ENCODE results near the gene ROBO1. TPM values are rescaled to one million over a fixed set of nuclear protein-coding genes. Genes with fewer than 3 reads are reported as not detected.

Gene ROBO1
- total and polyA plus RNA-seq, 4 donors: 68.8 to 181 (median 106) TPM

DNA sequence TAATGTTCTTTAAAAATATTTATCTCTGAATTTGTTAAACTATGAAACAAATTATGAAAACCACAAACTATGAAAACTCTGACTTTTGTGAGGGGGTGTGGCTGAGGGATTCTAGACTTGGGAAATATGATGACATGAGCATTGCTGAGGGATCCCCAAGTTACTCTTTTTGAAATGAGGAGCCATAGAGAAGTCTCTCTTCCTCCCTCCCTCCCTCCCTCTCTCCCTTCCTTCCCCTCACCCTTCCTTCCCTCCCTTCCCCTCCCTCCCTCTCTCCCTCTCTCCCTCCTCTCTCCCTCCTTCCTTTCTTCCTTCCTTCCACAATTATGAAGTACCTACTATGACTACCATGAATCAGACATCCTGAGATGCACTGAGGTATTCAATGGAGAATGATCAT lies 673.1 kb downstream of the ROBO1 start:
- no peak overlapping the region for H3K4me3 ChIP-seq (ENCODE audit: low read depth, low read length)
- H3K27ac ChIP-seq (ENCODE audit: low read depth, low read length): no peak overlapping the region
- no peaks in the 10 kb centered on the region for H3K36me3 ChIP-seq (ENCODE audit: control insufficient read depth, insufficient read depth, low read length)
- no peaks in the 10 kb centered on the region for H3K27me3 ChIP-seq (ENCODE audit: control insufficient read depth, insufficient read depth, low read length)
- DNase-seq (ENCODE audit: low read depth in 4 of 6, low spot score in 6 of 6): no peak
- no peaks in the 10 kb centered on the region for H3K4me1 ChIP-seq (ENCODE audit: control insufficient read depth, insufficient read depth, low read length)
- H3K9me3 ChIP-seq (ENCODE audit: control insufficient read depth, insufficient read depth, low read length): no peaks in the 10 kb centered on the region

DNA sequence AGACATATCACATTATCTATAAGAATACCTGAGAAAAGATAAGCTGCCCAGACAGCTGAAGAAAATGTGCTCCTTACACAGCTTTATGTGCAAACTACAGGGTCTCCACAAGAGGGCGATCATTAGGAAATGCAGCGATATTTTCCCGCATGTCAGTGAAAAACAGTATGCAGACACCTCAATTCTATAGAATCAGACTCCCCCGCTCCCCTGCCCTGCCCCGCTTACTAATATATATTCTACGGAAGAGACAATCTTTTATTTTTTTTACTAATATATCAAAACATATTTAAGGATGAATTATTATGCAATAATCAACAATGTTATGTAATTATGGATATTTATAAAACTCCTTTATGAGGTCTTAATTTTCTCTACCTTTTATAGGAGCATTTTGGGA lies 681.3 kb downstream of the ROBO1 start:
- Histone ChIP-seq H3K4me3 (ENCODE audit: low read depth, low read length) (no peak overlapping the region), H3K9me3 (ENCODE audit: control insufficient read depth, insufficient read depth, low read length) (no peaks in the 10 kb centered on the region), H3K4me1 (ENCODE audit: control insufficient read depth, insufficient read depth, low read length) (no peaks in the 10 kb centered on the region), H3K27me3 (ENCODE audit: control insufficient read depth, insufficient read depth, low read length) (no peaks in the 10 kb centered on the region), H3K36me3 (ENCODE audit: control insufficient read depth, insufficient read depth, low read length) (no peaks in the 10 kb centered on the region), H3K27ac (ENCODE audit: low read depth, low read length) (no peak overlapping the region)
- DNase-seq (ENCODE audit: low read depth in 4 of 6, low spot score in 6 of 6): peak; percentile 29 to 92 (median 46)
- WGBS (ENCODE audit: insufficient coverage): no CpG with 5 or more reads among the region's 6 CpGs

DNA sequence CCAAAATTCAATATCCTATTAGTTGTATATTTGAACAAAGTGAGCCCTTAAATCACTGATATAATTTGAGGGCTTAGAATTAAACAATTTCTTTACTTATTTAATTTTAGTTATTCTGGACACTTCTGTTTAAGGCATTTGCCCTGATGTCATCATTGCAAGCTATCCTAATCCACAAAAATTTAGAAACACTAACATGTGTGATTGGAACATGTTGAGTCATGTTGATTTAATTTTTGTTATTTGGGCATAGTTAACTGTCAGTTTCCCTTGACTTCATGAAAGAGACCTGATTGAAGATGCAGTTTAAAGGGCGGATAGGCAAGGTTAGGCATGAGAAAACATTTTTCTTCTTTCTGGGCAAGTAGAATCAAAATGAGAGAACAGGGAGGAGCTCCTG lies 682.6 kb downstream of the ROBO1 start:
- Histone ChIP-seq H3K4me3 (ENCODE audit: low read depth, low read length) (no peak overlapping the region), H3K36me3 (ENCODE audit: control insufficient read depth, insufficient read depth, low read length) (no peaks in the 10 kb centered on the region), H3K4me1 (ENCODE audit: control insufficient read depth, insufficient read depth, low read length) (no peaks in the 10 kb centered on the region), H3K9me3 (ENCODE audit: control insufficient read depth, insufficient read depth, low read length) (no peaks in the 10 kb centered on the region), H3K27ac (ENCODE audit: low read depth, low read length) (no peak overlapping the region), H3K27me3 (ENCODE audit: control insufficient read depth, insufficient read depth, low read length) (no peaks in the 10 kb centered on the region)
- DNase-seq (ENCODE audit: low read depth in 4 of 6, low spot score in 6 of 6): no peak
- 100% methylated on average over 1 of the region's 1 CpG for WGBS (ENCODE audit: insufficient coverage)

DNA sequence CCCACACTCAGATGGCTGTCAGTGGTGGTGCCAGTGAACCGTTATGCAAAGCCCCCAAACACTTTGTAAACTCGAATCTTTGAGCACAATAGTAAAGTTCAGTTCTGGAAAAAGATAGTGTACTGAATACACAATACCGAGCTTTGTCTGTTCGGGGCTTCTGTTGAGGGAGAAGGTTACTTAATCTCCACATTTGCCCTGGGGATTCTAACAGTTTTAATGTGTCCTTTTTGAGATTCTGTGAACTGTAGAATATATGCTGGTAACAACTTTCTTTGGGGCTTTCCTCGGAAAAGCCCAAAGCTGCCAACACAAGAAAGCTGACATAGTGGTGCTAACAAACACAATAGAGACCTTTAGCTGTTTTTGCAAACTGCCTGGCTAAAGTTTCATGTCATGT lies 686.5 kb downstream of the ROBO1 start:
- no peaks in the 10 kb centered on the region for H3K9me3 ChIP-seq (ENCODE audit: control insufficient read depth, insufficient read depth, low read length)
- no peaks in the 10 kb centered on the region for H3K4me1 ChIP-seq (ENCODE audit: control insufficient read depth, insufficient read depth, low read length)
- no peak overlapping the region for H3K27ac ChIP-seq (ENCODE audit: low read depth, low read length)
- peak in 2 of 6 donors; percentile 24 to 58 for DNase-seq (ENCODE audit: low read depth in 4 of 6, low spot score in 6 of 6)
- no peaks in the 10 kb centered on the region for H3K36me3 ChIP-seq (ENCODE audit: control insufficient read depth, insufficient read depth, low read length)
- H3K27me3 ChIP-seq (ENCODE audit: control insufficient read depth, insufficient read depth, low read length): no peaks in the 10 kb centered on the region
- H3K4me3 ChIP-seq (ENCODE audit: low read depth, low read length): no peak overlapping the region
- WGBS (ENCODE audit: insufficient coverage): 50% methylated on average over 2 of the region's 5 CpGs

DNA sequence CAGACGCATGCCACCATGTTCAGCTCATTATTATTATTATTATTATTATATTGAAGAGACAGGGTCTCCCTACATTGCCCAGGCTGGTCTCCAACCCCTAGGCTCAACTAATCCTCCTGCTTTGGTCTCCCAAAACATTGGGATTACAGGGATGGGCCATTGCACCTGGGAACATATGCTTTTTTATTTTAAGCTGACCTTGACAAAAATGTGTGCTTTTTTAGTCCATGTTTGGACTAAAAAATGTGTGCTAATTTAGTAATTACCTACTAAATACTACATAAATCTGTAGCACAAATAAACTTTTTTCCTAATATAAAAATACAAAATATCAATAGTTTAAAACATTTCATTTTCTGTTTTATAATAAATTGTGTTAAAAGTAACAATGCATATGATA lies 693.2 kb downstream of the ROBO1 start:
- no peak overlapping the region for H3K27ac ChIP-seq (ENCODE audit: low read depth, low read length)
- no peaks in the 10 kb centered on the region for H3K36me3 ChIP-seq (ENCODE audit: control insufficient read depth, insufficient read depth, low read length)
- H3K9me3 ChIP-seq (ENCODE audit: control insufficient read depth, insufficient read depth, low read length): no peaks in the 10 kb centered on the region
- H3K27me3 ChIP-seq (ENCODE audit: control insufficient read depth, insufficient read depth, low read length): no peaks in the 10 kb centered on the region
- no peaks in the 10 kb centered on the region for H3K4me1 ChIP-seq (ENCODE audit: control insufficient read depth, insufficient read depth, low read length)
- no peak overlapping the region for H3K4me3 ChIP-seq (ENCODE audit: low read depth, low read length)
- no peak for DNase-seq (ENCODE audit: low read depth in 4 of 6, low spot score in 6 of 6)
- whole genome bisulfite sequencing (ENCODE audit: insufficient coverage): no CpG with 5 or more reads among the region's 1 CpG

DNA sequence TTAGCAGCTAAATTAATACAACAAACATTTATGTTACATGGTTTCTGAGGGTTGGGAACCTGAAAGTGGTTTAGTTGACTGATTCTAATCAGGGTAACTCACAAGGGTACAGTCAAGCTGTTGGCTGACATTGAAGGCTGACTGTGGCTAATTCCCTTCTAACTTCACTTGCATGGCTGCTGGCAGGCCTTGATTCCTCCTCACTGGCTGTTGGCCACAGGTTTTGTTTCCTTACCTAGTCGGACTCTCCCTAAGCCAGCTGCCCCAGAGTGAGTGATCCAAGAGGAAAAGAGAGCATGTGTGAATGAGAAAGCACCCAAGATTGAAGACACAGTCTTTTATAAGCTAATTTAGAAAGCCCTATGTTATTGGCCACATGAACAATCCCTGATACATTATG lies 700.1 kb downstream of the ROBO1 start:
- Histone ChIP-seq H3K4me3 (ENCODE audit: low read depth, low read length) (no peak overlapping the region), H3K9me3 (ENCODE audit: control insufficient read depth, insufficient read depth, low read length) (no peaks in the 10 kb centered on the region), H3K36me3 (ENCODE audit: control insufficient read depth, insufficient read depth, low read length) (no peaks in the 10 kb centered on the region), H3K27ac (ENCODE audit: low read depth, low read length) (no peak overlapping the region), H3K27me3 (ENCODE audit: control insufficient read depth, insufficient read depth, low read length) (no peaks in the 10 kb centered on the region), H3K4me1 (ENCODE audit: control insufficient read depth, insufficient read depth, low read length) (no peaks in the 10 kb centered on the region)
- DNase-seq (ENCODE audit: low read depth in 4 of 6, low spot score in 6 of 6): no peak
- WGBS (ENCODE audit: insufficient coverage): no CpG with 5 or more reads among the region's 1 CpG

DNA sequence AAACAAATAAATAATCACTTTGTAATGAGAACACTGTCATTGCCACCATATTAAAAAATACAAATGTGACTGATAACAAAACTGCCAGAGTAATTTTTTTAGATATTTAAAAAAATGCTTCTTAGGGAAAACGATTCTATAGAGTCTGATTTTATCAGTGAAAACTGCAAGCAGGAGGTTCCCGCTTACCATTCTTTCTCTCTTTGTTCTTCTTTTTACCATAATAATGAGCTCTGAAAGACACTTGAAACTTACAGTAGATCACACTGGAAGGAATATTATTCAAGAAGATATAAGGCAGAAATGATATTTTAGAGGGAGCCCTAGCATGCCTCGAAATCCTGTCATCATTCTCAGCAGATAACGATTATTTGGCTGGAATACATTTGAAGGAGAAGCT lies 701.3 kb downstream of the ROBO1 start:
- no CpG with 5 or more reads among the region's 4 CpGs for WGBS (ENCODE audit: insufficient coverage)
- H3K27me3 ChIP-seq (ENCODE audit: control insufficient read depth, insufficient read depth, low read length): no peaks in the 10 kb centered on the region
- H3K4me3 ChIP-seq (ENCODE audit: low read depth, low read length): no peak overlapping the region
- DNase-seq (ENCODE audit: low read depth in 4 of 6, low spot score in 6 of 6): no peak
- H3K4me1 ChIP-seq (ENCODE audit: control insufficient read depth, insufficient read depth, low read length): no peaks in the 10 kb centered on the region
- no peaks in the 10 kb centered on the region for H3K9me3 ChIP-seq (ENCODE audit: control insufficient read depth, insufficient read depth, low read length)
- H3K27ac ChIP-seq (ENCODE audit: low read depth, low read length): no peak overlapping the region
- no peaks in the 10 kb centered on the region for H3K36me3 ChIP-seq (ENCODE audit: control insufficient read depth, insufficient read depth, low read length)

DNA sequence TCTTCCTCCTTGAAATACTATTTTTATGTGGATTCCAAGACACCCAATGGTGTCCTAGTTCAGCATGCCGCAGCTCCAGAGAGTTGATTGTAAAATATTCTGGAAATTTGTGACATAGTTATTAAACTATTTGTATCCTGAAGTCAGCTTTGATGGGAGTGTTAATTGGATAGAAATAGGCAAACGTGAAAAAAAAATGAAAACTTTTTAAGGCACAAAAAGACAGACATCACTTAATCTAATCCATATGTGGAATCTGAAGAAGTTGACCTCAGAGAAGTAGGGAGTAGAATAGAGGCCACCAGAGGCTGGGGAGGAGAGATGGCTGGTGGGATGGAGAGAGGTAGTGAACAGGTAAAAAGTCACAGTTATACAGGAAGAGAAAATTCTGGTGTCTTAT lies 704.2 kb downstream of the ROBO1 start:
- no peak for DNase-seq (ENCODE audit: low read depth in 4 of 6, low spot score in 6 of 6)
- no CpG with 5 or more reads among the region's 2 CpGs for WGBS (ENCODE audit: insufficient coverage)
- H3K9me3 ChIP-seq (ENCODE audit: control insufficient read depth, insufficient read depth, low read length): no peaks in the 10 kb centered on the region
- H3K27me3 ChIP-seq (ENCODE audit: control insufficient read depth, insufficient read depth, low read length): no peaks in the 10 kb centered on the region
- H3K27ac ChIP-seq (ENCODE audit: low read depth, low read length): no peak overlapping the region
- no peak overlapping the region for H3K4me3 ChIP-seq (ENCODE audit: low read depth, low read length)
- H3K4me1 ChIP-seq (ENCODE audit: control insufficient read depth, insufficient read depth, low read length): no peaks in the 10 kb centered on the region
- H3K36me3 ChIP-seq (ENCODE audit: control insufficient read depth, insufficient read depth, low read length): no peaks in the 10 kb centered on the region

DNA sequence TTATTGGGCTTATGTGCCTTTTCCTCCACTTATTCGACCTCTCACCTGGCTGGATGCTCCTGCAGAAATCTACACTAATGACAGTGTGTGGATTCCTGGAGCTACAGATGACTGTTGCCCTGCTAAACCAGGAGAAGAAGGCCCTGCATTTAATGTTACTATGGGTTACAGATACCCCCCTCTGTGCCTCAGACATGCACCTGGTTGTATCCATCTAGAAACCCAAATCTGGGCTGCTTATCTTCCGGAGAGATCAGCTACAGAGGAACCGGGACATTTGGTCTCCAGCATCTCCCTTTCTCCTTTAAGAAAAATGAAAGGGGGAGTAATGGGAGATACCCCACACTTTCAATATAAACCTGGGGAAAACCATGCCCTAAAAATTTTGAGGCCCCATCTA lies 710.0 kb downstream of the ROBO1 start:
- no peak for DNase-seq (ENCODE audit: low read depth in 4 of 6, low spot score in 6 of 6)
- Histone ChIP-seq H3K9me3 (ENCODE audit: control insufficient read depth, insufficient read depth, low read length) (no peaks in the 10 kb centered on the region), H3K27me3 (ENCODE audit: control insufficient read depth, insufficient read depth, low read length) (no peaks in the 10 kb centered on the region), H3K4me3 (ENCODE audit: low read depth, low read length) (no peak overlapping the region), H3K27ac (ENCODE audit: low read depth, low read length) (no peak overlapping the region), H3K36me3 (ENCODE audit: control insufficient read depth, insufficient read depth, low read length) (no peaks in the 10 kb centered on the region), H3K4me1 (ENCODE audit: control insufficient read depth, insufficient read depth, low read length) (no peaks in the 10 kb centered on the region)
- 100% methylated on average over 1 of the region's 3 CpGs for WGBS (ENCODE audit: insufficient coverage)

DNA sequence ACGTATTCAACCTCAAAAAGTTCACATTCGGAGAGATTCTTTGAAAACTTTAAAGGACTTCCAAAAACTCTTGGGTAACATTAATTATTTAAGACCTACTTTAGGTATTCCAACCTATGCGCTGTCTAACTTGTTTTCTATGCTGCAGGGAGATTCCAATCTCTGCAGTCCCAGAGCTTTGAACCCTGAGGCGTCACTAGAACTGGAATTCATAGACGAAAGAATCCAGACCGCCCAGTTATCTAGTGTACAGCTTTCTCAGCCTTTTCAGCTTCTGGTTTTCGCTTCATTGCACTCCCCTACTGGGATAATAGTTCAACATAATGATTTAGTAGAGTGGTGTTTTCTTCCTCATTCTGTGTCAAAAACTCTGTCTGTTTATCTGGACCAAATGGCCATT lies 711.3 kb downstream of the ROBO1 start:
- Histone ChIP-seq H3K36me3 (ENCODE audit: control insufficient read depth, insufficient read depth, low read length) (no peaks in the 10 kb centered on the region), H3K4me1 (ENCODE audit: control insufficient read depth, insufficient read depth, low read length) (no peaks in the 10 kb centered on the region), H3K27ac (ENCODE audit: low read depth, low read length) (no peak overlapping the region), H3K4me3 (ENCODE audit: low read depth, low read length) (no peak overlapping the region), H3K27me3 (ENCODE audit: control insufficient read depth, insufficient read depth, low read length) (no peaks in the 10 kb centered on the region), H3K9me3 (ENCODE audit: control insufficient read depth, insufficient read depth, low read length) (no peaks in the 10 kb centered on the region)
- DNase-seq (ENCODE audit: low read depth in 4 of 6, low spot score in 6 of 6): peak in 1 of 6 donors; percentile 22
- WGBS (ENCODE audit: insufficient coverage): 60% methylated on average over 3 of the region's 7 CpGs

All from spinal cord (tissue), 10 donors.